Stimulated activated CD8-positive, alpha-beta memory T cell treated with anti-CD3 and anti-CD28 coated beads, Interleukin-7, amount 100 ng/mL, for 24 hours (primary cell): ENCODE data around the gene BRWD1.
"Not testable (repeated sequence)": the region's sequence is repeated elsewhere in the genome, so short reads cannot be mapped to it uniquely, and the experiment has no call there.

Experiments used
- DNase-seq: peaks from one replicate; pipeline ENCODE4 v3.0.0-alpha.2; 2020; ENCODE audit warnings: low read depth

Gene BRWD1

GRCh38 chr21:39173716-39174680, 139.4 kb downstream of the BRWD1 start:
- DNase-seq = no peak

- DNase-seq = no peak
Observed at GRCh38 chr21:39169906-39170305, 143.5 kb downstream of the BRWD1 start.

- DNase-seq = no peak
Observed at GRCh38 chr21:39168800-39169199, 144.6 kb downstream of the BRWD1 start.

- DNase-seq = no peak
Observed at GRCh38 chr21:39164523-39164922, 148.9 kb downstream of the BRWD1 start.

DNA sequence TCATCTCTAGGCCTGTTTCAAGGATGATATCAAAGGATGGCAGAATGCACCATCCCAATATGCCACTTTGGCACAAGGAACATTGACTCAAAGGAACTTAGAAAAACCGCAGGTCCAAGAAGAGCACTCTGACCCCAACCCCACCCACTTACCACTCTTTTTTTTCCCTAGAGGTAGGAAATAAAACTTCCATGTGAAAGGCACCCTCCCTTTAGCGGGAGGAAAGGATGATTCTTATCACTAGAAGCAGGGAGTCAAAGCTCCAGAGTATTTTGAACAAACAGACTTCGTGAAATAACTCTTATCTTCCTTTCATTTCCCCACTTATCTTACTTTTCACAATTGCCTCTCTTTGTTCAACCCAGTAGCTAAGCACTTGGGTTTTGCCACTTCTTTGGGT, 152.4 kb downstream of the BRWD1 start:
- no peak for DNase-seq

- no peak for DNase-seq
Observed at GRCh38 chr21:39159342-39160063, 153.9 kb downstream of the BRWD1 start.

DNA sequence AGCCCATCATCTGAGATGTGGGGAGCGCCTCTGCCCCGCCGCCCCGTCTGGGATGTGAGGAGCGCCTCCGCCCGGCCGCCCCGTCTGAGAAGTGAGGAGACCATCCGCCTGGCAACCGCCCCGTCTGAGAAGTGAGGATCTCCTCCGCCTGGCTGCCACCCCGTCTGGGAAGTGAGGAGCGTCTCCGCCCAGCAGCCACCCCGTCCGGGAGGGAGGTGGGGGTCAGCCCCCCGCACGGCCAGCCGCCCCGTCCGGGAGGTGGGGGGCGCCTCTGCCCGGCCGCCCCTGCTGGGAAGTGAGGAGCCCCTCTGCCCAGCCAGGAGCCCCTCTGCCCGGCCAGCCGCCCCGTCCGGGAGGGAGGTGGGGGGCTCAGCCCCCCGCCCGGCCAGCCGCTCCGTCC, 156.2 kb downstream of the BRWD1 start:
- not testable (repeated sequence) for DNase-seq

DNA sequence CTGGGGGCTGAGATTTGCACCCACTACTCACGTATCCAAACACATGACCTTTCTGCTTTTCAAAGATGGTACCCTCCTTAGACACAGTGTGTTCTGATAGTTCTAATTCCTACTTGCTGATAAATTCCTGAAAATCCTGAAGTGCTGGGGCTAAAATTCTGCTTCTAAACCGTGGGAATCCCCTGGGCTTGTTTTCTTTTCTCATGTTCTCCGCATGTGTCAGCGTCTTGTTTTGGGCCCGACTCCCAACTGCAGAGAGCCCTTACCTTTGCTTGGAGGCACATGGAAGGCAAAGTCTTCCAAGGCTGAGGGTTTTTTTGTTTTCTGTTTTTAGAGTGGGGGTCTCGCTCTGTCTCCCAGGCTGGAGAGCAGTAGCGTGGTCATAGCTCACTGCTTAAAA, 157.4 kb downstream of the BRWD1 start:
- no peak for DNase-seq

- no peak for DNase-seq
Observed at GRCh38 chr21:39155578-39155977, 157.9 kb downstream of the BRWD1 start.

DNA sequence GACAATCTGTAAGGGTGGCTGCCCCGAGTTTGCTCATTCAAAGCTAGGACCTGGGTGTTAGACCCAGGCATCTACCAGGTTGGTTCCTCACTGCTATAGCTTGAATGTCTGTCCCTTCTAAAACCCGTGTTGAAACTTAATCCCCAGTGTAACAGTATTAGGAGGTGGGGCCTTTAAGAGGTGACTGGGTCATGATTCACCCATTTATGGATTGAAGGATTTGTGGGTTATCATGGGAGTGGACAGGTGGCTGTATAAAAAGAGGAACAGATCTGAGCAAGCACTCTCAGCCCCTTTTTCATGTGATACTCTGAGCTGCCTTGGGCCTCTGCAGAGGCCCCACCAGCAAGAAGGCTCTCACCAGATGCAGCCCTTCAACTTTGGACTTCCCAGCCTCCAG, 159.6 kb downstream of the BRWD1 start:
- DNase-seq = no peak

- no peak for DNase-seq
Observed at GRCh38 chr21:39153373-39153772, 160.1 kb downstream of the BRWD1 start.

GRCh38 chr21:39152271-39152670, 161.2 kb downstream of the BRWD1 start:
- no peak for DNase-seq

DNA sequence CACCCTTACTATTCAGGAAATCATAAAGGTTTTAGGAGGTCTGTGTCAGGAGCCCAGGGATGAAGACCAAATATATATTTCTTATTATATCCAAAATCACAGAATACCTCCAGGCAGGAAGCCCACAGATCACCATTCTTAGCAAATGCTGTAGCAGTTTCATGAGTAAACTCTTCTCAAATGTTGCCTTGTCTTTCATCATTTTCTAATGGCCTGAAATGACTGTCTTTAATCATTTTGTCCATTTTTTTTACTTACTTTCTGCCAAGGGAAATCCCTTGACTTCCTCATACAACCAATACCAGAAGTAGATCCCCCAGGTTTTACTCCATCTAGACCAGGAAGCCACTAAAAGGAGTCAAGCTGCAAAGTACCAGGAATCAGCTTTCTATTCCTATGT, 162.6 kb downstream of the BRWD1 start:
- no peak for DNase-seq

DNA sequence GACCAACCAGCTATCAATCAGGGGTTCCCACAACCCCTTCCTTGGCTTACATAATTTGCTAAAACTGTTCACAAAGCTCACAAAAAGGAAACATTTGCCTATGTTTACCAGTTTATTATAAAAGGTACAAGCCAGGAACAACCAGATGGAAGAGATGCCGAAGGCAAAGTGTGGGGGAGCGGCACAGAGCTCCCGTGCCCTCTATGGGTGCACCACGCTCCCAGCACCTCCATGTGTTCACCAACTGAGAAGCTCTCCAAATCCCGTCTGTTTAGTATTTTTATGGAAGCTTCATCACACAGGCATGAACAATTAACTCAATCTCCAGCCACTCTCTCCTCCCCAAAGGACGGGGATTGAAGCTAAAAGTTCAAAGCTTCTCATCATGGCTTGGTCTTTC, 163.1 kb downstream of the BRWD1 start:
- no peak for DNase-seq

DNA sequence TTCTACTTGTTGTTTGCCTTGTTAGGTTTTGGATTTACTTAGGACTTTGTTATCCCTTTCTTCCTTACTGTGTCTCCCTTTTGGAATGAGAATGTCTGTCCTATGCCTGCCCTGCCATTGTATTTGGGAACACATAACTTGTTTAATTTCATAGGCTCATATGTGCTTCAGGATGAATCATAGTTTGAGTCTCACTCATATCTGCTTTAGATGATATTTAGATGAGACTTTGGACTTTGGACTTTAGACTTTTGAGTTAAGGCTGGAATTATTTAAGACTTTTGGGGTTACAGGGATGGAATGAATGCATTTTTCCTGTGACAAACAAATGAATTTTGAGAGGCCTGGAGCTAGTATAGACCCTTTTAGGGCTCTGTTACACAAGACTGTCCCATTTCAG, 163.6 kb downstream of the BRWD1 start:
- DNase-seq = no peak

- no peak for DNase-seq
Observed at GRCh38 chr21:39148975-39149374, 164.5 kb downstream of the BRWD1 start.

- DNase-seq = no peak
Observed at GRCh38 chr21:39144191-39144590, 169.2 kb downstream of the BRWD1 start.

DNA sequence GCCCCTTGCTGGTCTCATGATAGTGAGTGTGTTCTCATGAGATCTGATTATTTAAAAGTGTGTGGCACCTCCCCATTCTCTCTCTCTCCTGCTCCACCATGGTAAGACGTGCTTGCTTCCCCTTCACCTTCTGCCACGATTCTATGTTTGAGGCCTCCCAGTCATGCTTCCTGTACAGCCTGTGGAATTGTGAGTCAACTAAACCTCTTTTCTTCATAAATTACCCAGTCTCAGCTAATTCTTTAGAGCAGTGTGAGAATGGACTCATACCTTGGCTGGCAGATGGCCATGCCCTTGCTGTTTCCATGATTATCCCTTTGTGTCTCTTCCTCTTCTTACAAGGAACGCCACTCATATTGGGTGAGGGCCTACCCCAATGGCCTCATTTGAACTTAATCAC, 170.5 kb downstream of the BRWD1 start:
- DNase-seq = no peak

DNA sequence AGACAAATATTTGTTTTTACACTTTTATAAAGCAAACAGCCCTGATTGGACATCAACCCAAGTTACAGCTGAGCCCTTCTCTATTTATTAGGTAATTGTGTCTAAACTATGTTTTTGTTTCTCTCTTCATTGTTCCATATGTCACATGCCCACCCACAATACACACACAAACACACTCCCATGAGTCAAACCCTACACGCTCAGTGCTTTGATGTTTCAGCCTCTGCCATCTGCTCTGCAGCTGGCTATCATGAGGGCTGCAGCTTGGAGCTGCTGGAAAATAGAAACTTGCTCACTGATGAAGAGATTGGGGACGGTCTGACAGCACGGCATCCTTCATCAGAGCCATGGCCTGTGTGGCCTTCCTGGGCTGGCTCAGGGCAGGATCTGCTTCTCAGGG, 171.9 kb downstream of the BRWD1 start:
- no peak for DNase-seq

DNA sequence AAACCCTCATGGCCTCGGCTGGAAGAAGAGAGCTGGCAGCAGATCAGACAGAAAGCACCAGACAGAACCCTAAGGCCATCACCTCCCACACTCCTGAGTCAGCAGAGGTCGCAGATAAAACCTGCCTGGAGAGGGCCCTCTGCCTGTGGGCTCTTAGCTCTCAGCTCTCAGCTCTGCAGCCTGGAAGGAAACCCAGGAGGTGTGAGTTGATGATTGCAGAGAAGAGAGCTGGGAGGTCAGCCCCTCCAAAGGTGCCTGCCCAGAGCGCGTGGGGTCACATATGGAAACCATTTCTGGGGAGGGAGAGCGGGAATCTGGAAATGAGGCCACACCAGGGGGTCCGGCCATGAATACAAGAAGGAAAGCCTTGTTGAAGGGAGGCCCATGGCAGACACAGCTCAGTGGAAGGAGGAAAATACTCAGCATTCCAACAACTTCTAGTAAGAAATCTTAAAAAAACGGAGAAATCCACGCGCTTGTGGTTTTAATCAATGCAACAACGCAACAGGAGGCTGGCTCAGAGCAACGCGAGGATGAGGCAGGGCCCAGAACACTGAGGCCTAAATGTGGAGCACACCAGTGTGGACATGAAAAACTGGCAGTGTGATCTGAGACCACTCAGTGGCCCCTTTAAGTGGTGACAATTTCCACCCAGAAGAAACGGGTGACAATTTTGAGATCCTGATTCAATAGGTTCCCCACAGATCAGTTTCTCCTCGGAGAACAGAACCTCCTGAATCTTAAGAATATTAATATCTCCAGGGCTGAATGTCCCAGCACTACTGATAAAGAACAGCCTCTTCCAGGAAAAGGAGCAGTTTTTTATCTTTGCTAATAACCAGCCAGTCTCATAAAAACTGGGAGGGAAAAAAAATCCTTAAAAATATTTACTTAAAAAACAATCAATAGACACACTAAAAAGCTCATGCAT, 175.9 kb downstream of the BRWD1 start:
- no peak for DNase-seq

- DNase-seq = no peak
Observed at GRCh38 chr21:39136711-39137110, 176.7 kb downstream of the BRWD1 start.

GRCh38 chr21:39136138-39136537, 177.3 kb downstream of the BRWD1 start:
- DNase-seq = not testable (repeated sequence)
